OCI-LY3 (cell line): ENCODE data around the gene ZMIZ1.
"Not testable (repeated sequence)": the region's sequence is repeated elsewhere in the genome, so short reads cannot be mapped to it uniquely, and the experiment has no call there.

Source experiments
- H2AFZ ChIP-seq: fragments of 200-600, 300-600 bp; shearing (Covaris generic); 2 replicates; pipeline ENCODE4 v1.6.0; 2014; ENCODE audit warnings: antibody characterized with exemption, low read depth, low read length
- H3K27ac ChIP-seq: fragments of 200-600, 300-600 bp; sonication (generic); 2 replicates; pipeline ENCODE4 v1.5.1; 2014; ENCODE audit warnings: mild to moderate bottlenecking, low read length, moderate library complexity, mixed read lengths
- H3K27me3 ChIP-seq: fragments of 200-600, 300-600 bp; sonication (generic); 2 replicates; pipeline ENCODE4 v1.6.1; 2014; ENCODE audit warnings: low read depth, low read length, mixed read lengths
- H3K36me3 ChIP-seq: fragments of 200-600, 300-600 bp; sonication (generic); replicated peaks from 2 replicates; pipeline ENCODE3; 2014; ENCODE audit warnings: low read depth, low read length, mixed read lengths
- H3K4me1 ChIP-seq: fragments of 300-600, 200-600 bp; sonication (generic); 2 replicates; pipeline ENCODE4 v1.6.1; 2014; ENCODE audit warnings: low read length, mixed read lengths
- H3K4me2 ChIP-seq: fragments of 200-600, 300-600 bp; sonication (generic); 2 replicates; pipeline ENCODE4 v1.6.1; 2014; ENCODE audit warnings: low read length, mixed read lengths
- H3K4me3 ChIP-seq: fragments of 300-600, 200-600 bp; sonication (generic); 2 replicates; pipeline ENCODE4 v1.5.1; 2014; ENCODE audit warnings: antibody characterized with exemption, mild to moderate bottlenecking, low read length, moderate library complexity
- H3K79me2 ChIP-seq: fragments of 300-600, 200-600 bp; shearing (Covaris generic); 2 replicates; pipeline ENCODE4 v1.6.1; 2014; ENCODE audit warnings: mild to moderate bottlenecking, low read length, mixed read lengths
- H3K9ac ChIP-seq: fragments of 300-600, 200-600 bp; shearing (Covaris generic); 2 replicates; pipeline ENCODE4 v1.6.0; 2014; ENCODE audit warnings: mild to moderate bottlenecking, low read length, moderate library complexity
- H3K9me3 ChIP-seq: fragments of 200-600, 300-600 bp; shearing (Covaris generic); 2 replicates; pipeline ENCODE4 v1.6.1; 2014; ENCODE audit warnings: low read length, mixed read lengths; ENCODE audit not compliant: insufficient read depth
- H4K20me1 ChIP-seq: fragments of 200-600, 300-600 bp; sonication (generic); 2 replicates; pipeline ENCODE4 v1.6.1; 2016; ENCODE audit warnings: low read length, mixed read lengths; ENCODE audit not compliant: insufficient read depth
- EZH2phosphoT487 ChIP-seq: fragments of 200-600 bp; shearing (Covaris generic); IDR thresholded peaks from 2 replicates; pipeline ENCODE4 v1.6.1; 2018; ENCODE audit warnings: antibody characterized with exemption, mixed run types, low read depth
- TF ChIP-seq, protein P1 (sequence below): fragments of 200-600, 300-600 bp; sonication (generic); IDR thresholded peaks from 2 replicates; pipeline ENCODE4 v1.5.1; 2014; ENCODE audit warnings: antibody characterized with exemption, low read length, low read depth

Gene ZMIZ1

GRCh38 chr10:79029478-79030390, 39.0 kb upstream of the ZMIZ1 start:
- H3K27me3 ChIP-seq, result peaks cover 1% of the 10 kb centered on the region
- H4K20me1 ChIP-seq, result no peaks in the 10 kb centered on the region
- no peak overlapping the region for H3K4me3 ChIP-seq
- H3K79me2 ChIP-seq, result no peaks in the 10 kb centered on the region
- H3K36me3 ChIP-seq, result no peaks in the 10 kb centered on the region
- TF ChIP-seq, protein P1, sequence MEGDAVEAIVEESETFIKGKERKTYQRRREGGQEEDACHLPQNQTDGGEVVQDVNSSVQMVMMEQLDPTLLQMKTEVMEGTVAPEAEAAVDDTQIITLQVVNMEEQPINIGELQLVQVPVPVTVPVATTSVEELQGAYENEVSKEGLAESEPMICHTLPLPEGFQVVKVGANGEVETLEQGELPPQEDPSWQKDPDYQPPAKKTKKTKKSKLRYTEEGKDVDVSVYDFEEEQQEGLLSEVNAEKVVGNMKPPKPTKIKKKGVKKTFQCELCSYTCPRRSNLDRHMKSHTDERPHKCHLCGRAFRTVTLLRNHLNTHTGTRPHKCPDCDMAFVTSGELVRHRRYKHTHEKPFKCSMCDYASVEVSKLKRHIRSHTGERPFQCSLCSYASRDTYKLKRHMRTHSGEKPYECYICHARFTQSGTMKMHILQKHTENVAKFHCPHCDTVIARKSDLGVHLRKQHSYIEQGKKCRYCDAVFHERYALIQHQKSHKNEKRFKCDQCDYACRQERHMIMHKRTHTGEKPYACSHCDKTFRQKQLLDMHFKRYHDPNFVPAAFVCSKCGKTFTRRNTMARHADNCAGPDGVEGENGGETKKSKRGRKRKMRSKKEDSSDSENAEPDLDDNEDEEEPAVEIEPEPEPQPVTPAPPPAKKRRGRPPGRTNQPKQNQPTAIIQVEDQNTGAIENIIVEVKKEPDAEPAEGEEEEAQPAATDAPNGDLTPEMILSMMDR, result no peak
- no peak for TF ChIP-seq EZH2phosphoT487
- no peak overlapping the region for H3K9ac ChIP-seq
- H3K4me1 ChIP-seq, result no peaks in the 10 kb centered on the region
- H3K27ac ChIP-seq, result no peak overlapping the region
- no peak overlapping the region for H3K4me2 ChIP-seq
- H2AFZ ChIP-seq, result no peak overlapping the region
- H3K9me3 ChIP-seq, result no peaks in the 10 kb centered on the region

GRCh38 chr10:79030705-79031104, 38.1 kb upstream of the ZMIZ1 start:
- H3K9me3 ChIP-seq, result no peaks in the 10 kb centered on the region
- H3K4me2 ChIP-seq, result no peak overlapping the region
- no peaks in the 10 kb centered on the region for H3K79me2 ChIP-seq
- no peak overlapping the region for H2AFZ ChIP-seq
- TF ChIP-seq, protein P1, result no peak
- no peak for TF ChIP-seq EZH2phosphoT487
- no peak overlapping the region for H3K27ac ChIP-seq
- H3K27me3 ChIP-seq, result peaks cover 6% of the 10 kb centered on the region
- no peaks in the 10 kb centered on the region for H4K20me1 ChIP-seq
- no peaks in the 10 kb centered on the region for H3K4me1 ChIP-seq
- no peaks in the 10 kb centered on the region for H3K36me3 ChIP-seq
- H3K9ac ChIP-seq, result no peak overlapping the region
- H3K4me3 ChIP-seq, result no peak overlapping the region

- no peak overlapping the region for H2AFZ ChIP-seq
These were observed 37.0 kb upstream of the ZMIZ1 start for GRCh38 chr10:79031723-79032122.

GRCh38 chr10:79034271-79034876, 34.4 kb upstream of the ZMIZ1 start:
- Histone ChIP-seq H3K9ac (no peak overlapping the region), H3K27me3 (peaks cover 6% of the 10 kb centered on the region), H3K36me3 (no peaks in the 10 kb centered on the region), H3K4me2 (no peak overlapping the region), H3K9me3 (no peaks in the 10 kb centered on the region), H4K20me1 (no peaks in the 10 kb centered on the region), H2AFZ (no peak overlapping the region), H3K79me2 (no peaks in the 10 kb centered on the region), H3K4me1 (no peaks in the 10 kb centered on the region), H3K4me3 (no peak overlapping the region), H3K27ac (no peak overlapping the region)
- TF ChIP-seq, protein P1, result no peak
- no peak for TF ChIP-seq EZH2phosphoT487

More at GRCh38 chr10:79031723-79032122, 37.0 kb upstream of the ZMIZ1 start:
- H3K27ac ChIP-seq, result no peak overlapping the region
- peaks cover 6% of the 10 kb centered on the region for H3K27me3 ChIP-seq
- H3K4me3 ChIP-seq, result no peak overlapping the region
- no peak for TF ChIP-seq EZH2phosphoT487
- TF ChIP-seq, protein P1, result no peak
- no peak overlapping the region for H3K4me2 ChIP-seq
- H4K20me1 ChIP-seq, result no peaks in the 10 kb centered on the region
- H3K9ac ChIP-seq, result no peak overlapping the region
- no peaks in the 10 kb centered on the region for H3K9me3 ChIP-seq
- H3K4me1 ChIP-seq, result no peaks in the 10 kb centered on the region
- no peaks in the 10 kb centered on the region for H3K36me3 ChIP-seq
- H3K79me2 ChIP-seq, result no peaks in the 10 kb centered on the region

- H3K27ac ChIP-seq, H3K9ac ChIP-seq, H3K4me3 ChIP-seq, H3K9me3 ChIP-seq, H3K79me2 ChIP-seq, H2AFZ ChIP-seq, H3K36me3 ChIP-seq, H3K4me1 ChIP-seq, H4K20me1 ChIP-seq, H3K4me2 ChIP-seq: not testable (repeated sequence)
- peaks cover 15% of the 10 kb centered on the region for H3K27me3 ChIP-seq
These were observed 32.4 kb upstream of the ZMIZ1 start for GRCh38 chr10:79036416-79036815.
